Measurements from ENCODE around the gene PERM1.

Gene PERM1

GRCh38 chr1:1014799-1015681 lies 33.1 kb upstream of the PERM1 start:
- DNase-seq (ENCODE audit: low spot score) = no peak
- peak overlapping the region; percentile 90 for H2AK5ac ChIP-seq (ENCODE audit: low read depth, low read length)
- no peak overlapping the region for H2AFZ ChIP-seq (ENCODE audit: low read length)
- no peak overlapping the region for H3K9ac ChIP-seq (ENCODE audit: low read depth, low read length, poor library complexity)
- peaks cover 0 to 5% of the 10 kb centered on the region in 2 donors for H3K9me3 ChIP-seq (replicated peaks in 1 of 2; ENCODE audit: control insufficient read depth in 2 of 2, insufficient read depth in 1 of 2, low read depth in 1 of 2, low read length in 2 of 2)
- peak overlapping the region; percentile 43 for H2BK12ac ChIP-seq (ENCODE audit: low read length)
- no peak overlapping the region for H3K4me2 ChIP-seq (ENCODE audit: insufficient read depth, low read length, poor library complexity, severe bottlenecking)
- WGBS, 2 donors (ENCODE audit: extremely low coverage in 2 of 2, insufficient read length in 2 of 2, insufficient replicate concordance in 1 of 2) = no CpG with 5 or more reads among the region's 20 CpGs
- peak overlapping the region; percentile 1 for H4K91ac ChIP-seq (ENCODE audit: low read depth, low read length, poor library complexity)
- H3K23ac ChIP-seq (ENCODE audit: low read depth, low read length, poor library complexity) = no peak overlapping the region
- H3K4ac ChIP-seq (ENCODE audit: low read length) = no peak overlapping the region
- peak overlapping the region; percentile 92 for H2BK15ac ChIP-seq (ENCODE audit: low read length)
- peaks cover 0 to 5% (median 0%) of the 10 kb centered on the region in 3 experiments for H3K27me3 ChIP-seq (ENCODE audit: control insufficient read depth in 3 of 3, insufficient read depth in 3 of 3, low read depth in 1 of 3, low read length in 3 of 3)
- H3K27ac ChIP-seq (replicated peaks; ENCODE audit: low read length) = no peak overlapping the region
- no peak overlapping the region for H2BK5ac ChIP-seq (ENCODE audit: low read length)
- H2BK120ac ChIP-seq (ENCODE audit: low read depth, low read length) = no peak overlapping the region
- H4K8ac ChIP-seq (ENCODE audit: low read depth, low read length) = no peak overlapping the region
- peak overlapping the region; percentile 82 for H3K18ac ChIP-seq (ENCODE audit: low read length)
- H3K14ac ChIP-seq (ENCODE audit: low read length) = no peak overlapping the region
- H3K4me1 ChIP-seq (ENCODE audit: control insufficient read depth in 2 of 2, insufficient read depth in 1 of 2, low read depth in 1 of 2, low read length in 2 of 2) = peaks cover 13% of the 10 kb centered on the region in 2 donors
- no peak overlapping the region for H3K4me3 ChIP-seq (ENCODE audit: low read length in 2 of 2)
- peaks cover 5% of the 10 kb centered on the region for H3K79me1 ChIP-seq (ENCODE audit: low read depth, low read length)
- H3K36me3 ChIP-seq (replicated peaks in 1 of 2; ENCODE audit: control insufficient read depth in 2 of 2, insufficient read depth in 2 of 2, low read length in 2 of 2) = no peaks in the 10 kb centered on the region

- Histone ChIP-seq H3K4ac (ENCODE audit: low read length) (peak overlapping the region; percentile 32), H4K8ac (ENCODE audit: low read depth, low read length) (peak overlapping the region; percentile 72), H3K23ac (ENCODE audit: low read depth, low read length, poor library complexity) (peak overlapping the region; percentile 67), H3K4me2 (ENCODE audit: insufficient read depth, low read length, poor library complexity, severe bottlenecking) (peak overlapping the region; percentile 79), H2BK15ac (ENCODE audit: low read length) (peak overlapping the region; percentile 92), H3K9ac (ENCODE audit: low read depth, low read length, poor library complexity) (peak overlapping the region; percentile 65), H3K9me3 (replicated peaks in 1 of 2; ENCODE audit: control insufficient read depth in 2 of 2, insufficient read depth in 1 of 2, low read depth in 1 of 2, low read length in 2 of 2) (peaks cover 0 to 5% of the 10 kb centered on the region in 2 donors), H3K18ac (ENCODE audit: low read length) (peak overlapping the region; percentile 95), H2BK12ac (ENCODE audit: low read length) (peak overlapping the region; percentile 35), H3K4me3 (ENCODE audit: low read length in 2 of 2) (peak overlapping the region; percentile 55 to 82), H3K27ac (replicated peaks; ENCODE audit: low read length) (no peak overlapping the region), H3K36me3 (replicated peaks in 1 of 2; ENCODE audit: control insufficient read depth in 2 of 2, insufficient read depth in 2 of 2, low read length in 2 of 2) (no peaks in the 10 kb centered on the region), H4K91ac (ENCODE audit: low read depth, low read length, poor library complexity) (peak overlapping the region; percentile 96), H3K27me3 (ENCODE audit: control insufficient read depth in 3 of 3, insufficient read depth in 3 of 3, low read depth in 1 of 3, low read length in 3 of 3) (peaks cover 0 to 5% (median 0%) of the 10 kb centered on the region in 3 experiments), H3K14ac (ENCODE audit: low read length) (peak overlapping the region; percentile 91), H3K79me1 (ENCODE audit: low read depth, low read length) (peaks cover 4% of the 10 kb centered on the region), H3K4me1 (ENCODE audit: control insufficient read depth in 2 of 2, insufficient read depth in 1 of 2, low read depth in 1 of 2, low read length in 2 of 2) (peaks cover 13% of the 10 kb centered on the region in 2 donors), H2BK5ac (ENCODE audit: low read length) (peak overlapping the region; percentile 21), H2AFZ (ENCODE audit: low read length) (peak overlapping the region; percentile 85), H2AK5ac (ENCODE audit: low read depth, low read length) (peak overlapping the region; percentile 90), H2BK120ac (ENCODE audit: low read depth, low read length) (peak overlapping the region; percentile 88)
- no CpG with 5 or more reads among the region's 41 CpGs for WGBS, 2 donors (ENCODE audit: extremely low coverage in 2 of 2, insufficient read length in 2 of 2, insufficient replicate concordance in 1 of 2)
- no peak for DNase-seq (ENCODE audit: low spot score)
Observed at GRCh38 chr1:1013922-1014648, 32.2 kb upstream of the PERM1 start.

DNA sequence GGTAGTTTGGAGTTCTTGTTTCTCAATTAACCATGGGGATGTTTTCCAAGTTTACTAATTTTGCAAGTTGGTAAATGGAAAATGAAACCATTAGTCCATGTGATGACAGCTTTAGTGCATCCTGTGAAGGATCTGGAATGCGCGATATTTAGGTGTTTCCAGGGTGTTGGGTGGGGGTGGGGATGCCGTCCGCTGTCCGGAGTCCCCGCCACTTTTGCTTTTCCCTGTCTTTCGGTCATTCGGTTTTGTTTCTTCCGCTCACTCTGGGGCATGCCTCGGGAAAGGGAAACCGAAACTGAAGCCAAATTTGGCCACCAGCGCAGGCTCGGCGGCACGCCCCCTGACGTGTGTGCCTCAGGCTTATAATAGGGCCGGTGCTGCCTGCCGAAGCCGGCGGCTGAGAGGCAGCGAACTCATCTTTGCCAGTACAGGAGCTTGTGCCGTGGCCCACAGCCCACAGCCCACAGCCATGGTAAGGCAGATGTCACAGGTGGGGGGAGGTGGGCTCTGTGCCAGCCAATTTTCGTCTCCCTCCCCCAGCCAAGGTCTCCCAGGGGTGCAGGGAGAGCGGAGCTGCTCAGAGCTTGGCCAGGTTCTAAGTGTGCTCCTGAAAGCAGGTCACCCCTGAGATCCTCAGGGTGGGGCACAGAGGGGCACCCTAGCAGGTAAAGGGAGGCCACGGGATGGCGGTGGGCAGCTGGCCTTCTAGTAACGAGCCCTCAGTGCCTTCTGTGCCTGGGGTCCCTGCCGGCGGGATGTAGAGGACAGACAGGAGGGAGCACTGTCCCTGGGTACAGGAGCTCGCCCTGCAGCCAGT lies 31.4 kb upstream of the PERM1 start, which contains the start of gene ISG15:
ISG15 (plus strand) TSS at position 393 of the 817 bp plus-strand sequence; CDS start at position 470, 77 bp downstream.
- DNase-seq (ENCODE audit: low spot score) = no peak
- H2BK5ac ChIP-seq (ENCODE audit: low read length) = peak within 1 kb of the TSS; percentile 21
- H3K4ac ChIP-seq (ENCODE audit: low read length) = peak within 1 kb of the TSS; percentile 32
- H3K23ac ChIP-seq (ENCODE audit: low read depth, low read length, poor library complexity) = peak within 1 kb of the TSS; percentile 67
- WGBS, 2 donors (ENCODE audit: extremely low coverage in 2 of 2, insufficient read length in 2 of 2, insufficient replicate concordance in 1 of 2) = no CpG with 5 or more reads among the region's 30 CpGs
- H3K27me3 ChIP-seq (ENCODE audit: control insufficient read depth in 3 of 3, insufficient read depth in 3 of 3, low read depth in 1 of 3, low read length in 3 of 3) = peaks cover 0 to 5% (median 0%) of the 10 kb centered on the region in 3 experiments
- peaks cover 4% of the 10 kb centered on the region for H3K79me1 ChIP-seq (ENCODE audit: low read depth, low read length)
- H3K9me3 ChIP-seq (replicated peaks in 1 of 2; ENCODE audit: control insufficient read depth in 2 of 2, insufficient read depth in 1 of 2, low read depth in 1 of 2, low read length in 2 of 2) = peaks cover 0 to 5% of the 10 kb centered on the region in 2 donors
- H3K4me1 ChIP-seq (ENCODE audit: control insufficient read depth in 2 of 2, insufficient read depth in 1 of 2, low read depth in 1 of 2, low read length in 2 of 2) = peaks cover 13% of the 10 kb centered on the region in 2 donors
- H2BK12ac ChIP-seq (ENCODE audit: low read length) = peak within 1 kb of the TSS; percentile 35
- H2BK15ac ChIP-seq (ENCODE audit: low read length) = peak within 1 kb of the TSS; percentile 92
- peak within 1 kb of the TSS; percentile 96 for H4K91ac ChIP-seq (ENCODE audit: low read depth, low read length, poor library complexity)
- H3K36me3 ChIP-seq (replicated peaks in 1 of 2; ENCODE audit: control insufficient read depth in 2 of 2, insufficient read depth in 2 of 2, low read length in 2 of 2) = no peaks in the 10 kb centered on the region
- peak within 1 kb of the TSS; percentile 88 for H2BK120ac ChIP-seq (ENCODE audit: low read depth, low read length)
- H3K27ac ChIP-seq (replicated peaks; ENCODE audit: low read length) = peak within 1 kb of the TSS; percentile 62
- H2AFZ ChIP-seq (ENCODE audit: low read length) = peak within 1 kb of the TSS; percentile 85
- H3K4me3 ChIP-seq (ENCODE audit: low read length in 2 of 2) = peak within 1 kb of the TSS; percentile 55 to 82
- H3K9ac ChIP-seq (ENCODE audit: low read depth, low read length, poor library complexity) = peak within 1 kb of the TSS; percentile 65
- H3K4me2 ChIP-seq (ENCODE audit: insufficient read depth, low read length, poor library complexity, severe bottlenecking) = peak within 1 kb of the TSS; percentile 79
- H4K8ac ChIP-seq (ENCODE audit: low read depth, low read length) = peak within 1 kb of the TSS; percentile 72
- H3K14ac ChIP-seq (ENCODE audit: low read length) = peak within 1 kb of the TSS; percentile 91
- peak within 1 kb of the TSS; percentile 95 for H3K18ac ChIP-seq (ENCODE audit: low read length)
- H2AK5ac ChIP-seq (ENCODE audit: low read depth, low read length) = peak within 1 kb of the TSS; percentile 90
